ENCODE measurements around the gene TP53BP1.
A peak's percentile ranks its signal among the peaks of the same experiment; 100 is the strongest.

The TP53BP1 gene

DNA sequence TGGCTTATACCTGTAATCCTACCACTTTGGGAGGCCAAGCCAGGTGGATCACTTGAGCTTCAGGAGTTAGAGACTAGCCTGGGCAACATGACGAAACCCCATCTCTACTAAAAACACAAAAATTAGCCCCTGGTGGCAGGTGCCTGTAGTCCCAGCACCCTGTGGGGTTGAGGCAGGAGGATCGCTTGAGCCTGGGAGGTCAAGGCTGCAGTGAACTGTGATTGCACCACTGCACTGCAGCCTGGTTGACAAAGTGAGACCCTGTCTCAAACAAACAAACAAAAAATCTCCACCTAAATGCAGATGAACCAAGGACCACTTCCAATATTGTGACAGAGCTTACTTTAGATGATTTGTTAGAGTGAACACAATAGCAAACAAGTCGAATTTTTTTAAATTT is 53.7 kb downstream of the TP53BP1 start:
- FAIRE-seq (no peak), DNase-seq (ENCODE audit: insufficient read length, low spot score) (no peak)
- TF ChIP-seq PAX5 (IDR thresholded peaks at IDR 0.05; ENCODE audit: insufficient read depth, low read length, severe bottlenecking), result no peak
- no peak for TF ChIP-seq TAF1 (IDR thresholded peaks at IDR 0.05; ENCODE audit: low read depth, low read length)
- no peak for TF ChIP-seq POLR2AphosphoS5 (IDR thresholded peaks at IDR 0.05; ENCODE audit: low read depth, low read length)
- no peak for TF ChIP-seq POU2F2 (IDR thresholded peaks at IDR 0.05; ENCODE audit: low read depth, low read length)
- TF ChIP-seq POLR2A (IDR thresholded peaks at IDR 0.05; ENCODE audit: low read depth, low read length), result no peak
- no peak for TF ChIP-seq SPI1 (IDR thresholded peaks at IDR 0.05; ENCODE audit: low read depth, low read length)

DNA sequence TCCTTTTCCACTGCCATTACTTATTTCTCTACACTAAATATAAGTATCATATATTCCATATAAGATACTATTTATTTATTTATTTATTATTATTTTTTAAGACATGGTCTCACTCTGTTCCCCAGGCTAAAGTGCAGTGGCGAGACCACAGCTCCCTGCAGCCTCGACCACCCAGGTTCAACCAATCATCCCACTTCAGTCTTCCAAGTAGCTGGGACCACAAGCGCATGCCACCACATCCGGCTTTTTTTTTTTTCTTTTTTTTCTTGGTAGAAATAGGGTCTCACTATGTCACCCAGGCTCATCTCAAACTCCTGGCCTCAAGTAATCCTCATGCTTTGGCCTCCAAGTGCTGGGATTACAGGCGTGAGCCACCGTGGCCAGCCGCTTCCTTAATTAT is 56.6 kb downstream of the TP53BP1 start:
- FAIRE-seq (no peak), DNase-seq (ENCODE audit: insufficient read length, low spot score) (no peak)
- TF ChIP-seq POLR2AphosphoS5 (IDR thresholded peaks at IDR 0.05; ENCODE audit: low read depth, low read length), result no peak
- no peak for TF ChIP-seq SPI1 (IDR thresholded peaks at IDR 0.05; ENCODE audit: low read depth, low read length)
- no peak for TF ChIP-seq POLR2A (IDR thresholded peaks at IDR 0.05; ENCODE audit: low read depth, low read length)
- no peak for TF ChIP-seq POU2F2 (IDR thresholded peaks at IDR 0.05; ENCODE audit: low read depth, low read length)
- no peak for TF ChIP-seq TAF1 (IDR thresholded peaks at IDR 0.05; ENCODE audit: low read depth, low read length)
- no peak for TF ChIP-seq PAX5 (IDR thresholded peaks at IDR 0.05; ENCODE audit: insufficient read depth, low read length, severe bottlenecking)

DNA sequence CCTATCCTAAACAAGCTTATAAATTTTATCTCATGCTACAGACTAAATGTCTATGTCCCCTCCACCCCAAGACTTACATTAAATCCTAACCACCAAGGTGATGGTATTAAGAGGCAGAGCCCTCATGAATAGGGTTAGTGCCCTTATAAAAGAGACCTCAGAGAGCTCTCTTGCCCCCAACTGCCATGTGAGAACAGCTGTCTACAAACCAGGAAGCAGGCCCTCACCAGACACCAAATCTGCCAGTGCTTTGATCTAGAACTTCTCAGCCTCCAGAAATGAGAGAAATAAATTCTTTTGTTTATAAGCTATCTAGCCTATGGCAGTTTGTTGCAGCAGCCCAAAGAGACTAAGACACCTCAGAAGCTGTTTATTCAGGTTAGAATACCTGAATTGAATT is 58.5 kb downstream of the TP53BP1 start:
- DNase-seq (ENCODE audit: insufficient read length, low spot score) (no peak), FAIRE-seq (no peak)
- TF ChIP-seq PAX5 (IDR thresholded peaks at IDR 0.05; ENCODE audit: insufficient read depth, low read length, severe bottlenecking) (no peak), POU2F2 (IDR thresholded peaks at IDR 0.05; ENCODE audit: low read depth, low read length) (no peak), TAF1 (IDR thresholded peaks at IDR 0.05; ENCODE audit: low read depth, low read length) (no peak), POLR2AphosphoS5 (IDR thresholded peaks at IDR 0.05; ENCODE audit: low read depth, low read length) (no peak), SPI1 (IDR thresholded peaks at IDR 0.05; ENCODE audit: low read depth, low read length) (no peak), POLR2A (IDR thresholded peaks at IDR 0.05; ENCODE audit: low read depth, low read length) (no peak)

DNA sequence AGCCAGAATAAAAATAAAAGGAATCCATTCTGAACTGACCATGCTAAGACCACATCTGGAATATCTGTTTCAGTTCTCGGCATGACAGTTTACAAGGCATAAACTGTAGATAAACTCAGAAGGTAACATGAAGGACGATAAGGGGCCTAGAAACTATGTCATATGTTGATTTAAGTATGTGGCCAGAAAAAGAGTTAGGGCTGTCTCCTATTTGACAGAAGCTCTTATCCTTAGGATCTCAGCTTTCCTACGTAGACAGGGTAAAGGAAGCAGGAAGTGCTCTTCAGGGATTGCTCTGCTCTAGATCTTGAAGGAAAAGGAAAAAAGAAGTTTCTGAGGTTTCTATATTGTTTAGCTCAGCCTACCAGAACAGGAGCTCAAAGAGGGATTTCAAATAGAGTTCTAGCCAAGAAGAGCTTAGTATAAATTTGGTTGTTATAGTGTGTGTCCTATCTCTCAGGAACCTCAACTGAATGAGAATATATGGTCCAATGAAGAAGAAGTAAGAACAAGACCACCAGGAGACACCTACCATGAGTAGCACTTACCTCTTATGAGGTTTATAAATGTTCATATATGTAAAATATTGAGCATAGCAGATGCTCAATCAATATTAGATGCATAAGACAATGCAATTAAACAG is 59.2 kb downstream of the TP53BP1 start:
- FAIRE-seq (no peak), DNase-seq (ENCODE audit: insufficient read length, low spot score) (no peak)
- TF ChIP-seq TAF1 (IDR thresholded peaks at IDR 0.05; ENCODE audit: low read depth, low read length) (no peak), POLR2A (IDR thresholded peaks at IDR 0.05; ENCODE audit: low read depth, low read length) (no peak), PAX5 (IDR thresholded peaks at IDR 0.05; ENCODE audit: insufficient read depth, low read length, severe bottlenecking) (no peak), SPI1 (IDR thresholded peaks at IDR 0.05; ENCODE audit: low read depth, low read length) (no peak), POU2F2 (IDR thresholded peaks at IDR 0.05; ENCODE audit: low read depth, low read length) (no peak), POLR2AphosphoS5 (IDR thresholded peaks at IDR 0.05; ENCODE audit: low read depth, low read length) (no peak)

DNA sequence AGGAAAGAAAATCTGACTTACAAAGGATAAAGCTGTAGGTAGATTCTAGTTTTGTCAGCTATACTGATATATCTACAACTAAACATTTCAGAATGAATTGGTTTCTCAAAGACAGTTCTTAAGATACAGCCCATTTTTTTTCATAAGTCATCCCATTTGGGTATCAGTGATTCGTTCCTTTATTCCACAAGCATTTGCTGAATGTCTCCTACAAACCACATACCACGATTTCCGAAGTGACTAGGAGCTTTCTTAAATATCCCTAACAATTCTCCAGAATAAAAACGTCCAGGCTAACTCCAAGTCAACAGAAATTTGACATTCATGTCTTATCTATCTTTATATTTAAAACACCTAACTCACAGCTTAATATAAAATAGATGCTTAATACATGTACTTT is 59.8 kb downstream of the TP53BP1 start:
- TF ChIP-seq POLR2A (IDR thresholded peaks at IDR 0.05; ENCODE audit: low read depth, low read length), result no peak
- TF ChIP-seq TAF1 (IDR thresholded peaks at IDR 0.05; ENCODE audit: low read depth, low read length), result no peak
- TF ChIP-seq POLR2AphosphoS5 (IDR thresholded peaks at IDR 0.05; ENCODE audit: low read depth, low read length), result no peak
- TF ChIP-seq POU2F2 (IDR thresholded peaks at IDR 0.05; ENCODE audit: low read depth, low read length), result no peak
- no peak for TF ChIP-seq SPI1 (IDR thresholded peaks at IDR 0.05; ENCODE audit: low read depth, low read length)
- TF ChIP-seq PAX5 (IDR thresholded peaks at IDR 0.05; ENCODE audit: insufficient read depth, low read length, severe bottlenecking), result no peak
- DNase-seq (ENCODE audit: insufficient read length, low spot score), result no peak
- no peak for FAIRE-seq

DNA sequence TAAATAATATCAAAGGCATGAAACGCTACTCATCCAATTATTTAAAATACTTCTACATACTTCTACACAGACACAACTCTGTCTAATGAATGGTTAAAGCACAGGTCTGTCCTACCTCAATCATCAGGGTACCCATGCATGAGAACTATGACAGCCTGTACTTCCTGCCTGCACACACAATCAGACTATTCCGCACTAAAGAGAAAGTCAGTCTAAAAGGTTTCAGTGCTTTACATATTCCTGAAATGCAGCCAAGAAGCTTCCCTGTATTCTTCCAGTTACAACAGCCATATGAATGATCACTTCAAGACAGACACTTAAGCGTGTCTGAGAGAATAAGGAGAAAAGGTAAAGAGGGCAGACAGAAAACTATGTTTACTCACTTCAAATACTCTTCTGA is 63.3 kb downstream of the TP53BP1 start:
- DNase-seq (ENCODE audit: insufficient read length, low spot score) (no peak), FAIRE-seq (peak; percentile 57)
- TF ChIP-seq TAF1 (IDR thresholded peaks at IDR 0.05; ENCODE audit: low read depth, low read length) (no peak), POLR2AphosphoS5 (IDR thresholded peaks at IDR 0.05; ENCODE audit: low read depth, low read length) (no peak), POLR2A (IDR thresholded peaks at IDR 0.05; ENCODE audit: low read depth, low read length) (no peak), SPI1 (IDR thresholded peaks at IDR 0.05; ENCODE audit: low read depth, low read length) (no peak), PAX5 (IDR thresholded peaks at IDR 0.05; ENCODE audit: insufficient read depth, low read length, severe bottlenecking) (no peak), POU2F2 (IDR thresholded peaks at IDR 0.05; ENCODE audit: low read depth, low read length) (no peak)

DNA sequence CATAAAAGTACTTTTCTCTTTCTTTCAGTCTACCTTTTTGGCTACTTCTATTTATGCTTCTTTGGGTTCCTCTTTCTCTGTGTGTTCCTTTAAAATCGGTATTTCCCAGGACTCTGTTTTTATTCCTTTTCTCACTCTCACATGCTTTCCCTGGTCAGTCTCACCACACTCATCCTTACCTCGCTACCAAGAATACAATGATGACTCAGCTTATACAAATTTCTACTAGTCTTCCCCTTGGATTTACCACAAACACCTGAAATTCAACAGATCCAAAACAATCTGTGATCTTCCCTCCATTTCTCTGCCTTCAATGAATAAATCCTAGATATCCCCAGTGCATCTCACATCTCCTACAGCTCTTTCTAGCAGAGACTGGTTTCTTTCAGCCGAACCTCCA is 69.2 kb downstream of the TP53BP1 start:
- FAIRE-seq, result no peak
- TF ChIP-seq POU2F2 (IDR thresholded peaks at IDR 0.05; ENCODE audit: low read depth, low read length) (no peak), POLR2AphosphoS5 (IDR thresholded peaks at IDR 0.05; ENCODE audit: low read depth, low read length) (no peak), PAX5 (IDR thresholded peaks at IDR 0.05; ENCODE audit: insufficient read depth, low read length, severe bottlenecking) (no peak), POLR2A (IDR thresholded peaks at IDR 0.05; ENCODE audit: low read depth, low read length) (no peak), TAF1 (IDR thresholded peaks at IDR 0.05; ENCODE audit: low read depth, low read length) (no peak), SPI1 (IDR thresholded peaks at IDR 0.05; ENCODE audit: low read depth, low read length) (no peak)
- no peak for DNase-seq (ENCODE audit: insufficient read length, low spot score)

DNA sequence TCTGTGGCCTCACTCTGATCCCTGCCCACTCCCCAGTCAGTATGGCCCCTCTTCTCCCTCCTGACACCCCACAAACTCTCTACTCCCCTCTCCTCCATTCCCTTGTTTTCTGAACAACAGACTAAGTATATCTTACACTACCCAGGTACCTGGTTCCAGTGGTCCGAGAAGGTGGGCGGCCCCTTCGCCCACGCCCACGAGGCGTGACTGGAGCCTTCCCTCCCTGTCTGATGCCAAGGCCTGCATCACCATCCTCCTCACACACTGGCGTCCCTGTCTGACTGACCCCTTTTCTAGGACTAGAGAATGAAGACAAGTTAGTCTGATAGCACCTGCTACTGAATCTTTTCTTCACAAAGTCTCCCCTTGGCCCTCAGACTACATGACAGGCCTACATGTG is 72.1 kb downstream of the TP53BP1 start:
- FAIRE-seq, result no peak
- no peak for TF ChIP-seq SPI1 (IDR thresholded peaks at IDR 0.05; ENCODE audit: low read depth, low read length)
- no peak for TF ChIP-seq PAX5 (IDR thresholded peaks at IDR 0.05; ENCODE audit: insufficient read depth, low read length, severe bottlenecking)
- TF ChIP-seq POLR2AphosphoS5 (IDR thresholded peaks at IDR 0.05; ENCODE audit: low read depth, low read length), result no peak
- TF ChIP-seq POLR2A (IDR thresholded peaks at IDR 0.05; ENCODE audit: low read depth, low read length), result no peak
- no peak for TF ChIP-seq POU2F2 (IDR thresholded peaks at IDR 0.05; ENCODE audit: low read depth, low read length)
- no peak for TF ChIP-seq TAF1 (IDR thresholded peaks at IDR 0.05; ENCODE audit: low read depth, low read length)
- no peak for DNase-seq (ENCODE audit: insufficient read length, low spot score)

DNA sequence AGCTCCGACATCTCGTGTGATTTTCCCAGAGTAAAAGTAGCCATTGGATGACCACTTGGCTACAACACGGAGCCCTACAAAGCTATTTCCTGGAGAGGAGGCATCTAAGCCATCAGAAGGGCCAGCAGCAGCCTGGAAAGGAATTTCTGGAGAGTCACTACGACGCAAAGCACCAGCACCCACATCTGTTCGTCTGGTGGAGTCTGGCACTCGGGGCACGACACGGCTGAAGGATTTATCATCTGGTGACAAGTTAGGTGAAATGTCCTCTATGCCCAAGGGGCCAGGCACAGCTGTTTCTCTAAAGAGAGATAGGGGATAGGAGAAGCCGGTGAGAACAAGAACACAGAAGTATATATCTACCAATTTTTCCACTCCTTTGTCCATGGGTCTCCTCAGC is 72.5 kb downstream of the TP53BP1 start:
- no peak for DNase-seq (ENCODE audit: insufficient read length, low spot score)
- FAIRE-seq, result no peak
- no peak for TF ChIP-seq SPI1 (IDR thresholded peaks at IDR 0.05; ENCODE audit: low read depth, low read length)
- no peak for TF ChIP-seq POLR2A (IDR thresholded peaks at IDR 0.05; ENCODE audit: low read depth, low read length)
- TF ChIP-seq TAF1 (IDR thresholded peaks at IDR 0.05; ENCODE audit: low read depth, low read length), result no peak
- no peak for TF ChIP-seq PAX5 (IDR thresholded peaks at IDR 0.05; ENCODE audit: insufficient read depth, low read length, severe bottlenecking)
- no peak for TF ChIP-seq POLR2AphosphoS5 (IDR thresholded peaks at IDR 0.05; ENCODE audit: low read depth, low read length)
- no peak for TF ChIP-seq POU2F2 (IDR thresholded peaks at IDR 0.05; ENCODE audit: low read depth, low read length)
